Measurements from ENCODE around the gene C3orf22. TPM values are rescaled to one million over a fixed set of nuclear protein-coding genes. Genes with fewer than 3 reads are reported as not detected.
A peak's percentile ranks its signal among the peaks of the same experiment; 100 is the strongest.

The C3orf22 gene
- total RNA-seq, 2 experiments from 2014 or later = not detected

- Histone ChIP-seq H3K27me3 (ENCODE audit: control insufficient read depth in 1 of 2, insufficient read depth in 2 of 2, low read length in 2 of 2) (no peaks in the 10 kb centered on the region), H3K36me3 (ENCODE audit: insufficient read depth, low read length) (no peaks in the 10 kb centered on the region), H3K4me1 (ENCODE audit: insufficient read depth, low read length) (no peaks in the 10 kb centered on the region), H3K9me3 (ENCODE audit: control insufficient read depth in 1 of 2, insufficient read depth in 1 of 2, low read length in 2 of 2) (no peaks in the 10 kb centered on the region), H3K4me3 (ENCODE audit: low read length) (no peak overlapping the region), H3K27ac (ENCODE audit: low read depth in 1 of 2, low read length in 2 of 2) (no peak overlapping the region)
- no peaks in the 10 kb centered on the region for H3K4me1 Mint-ChIP-seq (ENCODE audit: low read depth)
- no peak overlapping the region for H3K4me3 Mint-ChIP-seq
- ChIA-PET CTCF (interaction anchor here (0.9 kb wide), 1 partner anchor 11 kb away, joined by 4 read pairs; no protein-coding TSS in a partner anchor), POLR2A (no interaction called here)
- intact Hi-C loops (cut with DNase I, micrococcal nuclease) = no loop called here
- ATAC-seq (ENCODE audit: poor library complexity) = no peak
- no peak overlapping the region for H3K27ac Mint-ChIP-seq
- H3K27me3 Mint-ChIP-seq = peaks cover 6% of the 10 kb centered on the region
- no peaks in the 10 kb centered on the region for H3K36me3 Mint-ChIP-seq (ENCODE audit: low read depth)
- no peaks in the 10 kb centered on the region for H3K9me3 Mint-ChIP-seq
- no peak for DNase-seq
- TF ChIP-seq CTCF (IDR thresholded peaks at IDR 0.05) = no peak
These were observed 25.2 kb downstream of the C3orf22 start for GRCh38 chr3:126533506-126533905.

GRCh38 chr3:126531051-126531330 is 27.7 kb downstream of the C3orf22 start:
- ChIA-PET CTCF (no interaction called here), POLR2A (no interaction called here)
- Mint-ChIP-seq H3K27ac (no peak overlapping the region), H3K9me3 (no peaks in the 10 kb centered on the region), H3K27me3 (peaks cover 7% of the 10 kb centered on the region), H3K4me3 (no peak overlapping the region), H3K4me1 (ENCODE audit: low read depth) (no peaks in the 10 kb centered on the region), H3K36me3 (ENCODE audit: low read depth) (no peaks in the 10 kb centered on the region)
- no peaks in the 10 kb centered on the region for H3K36me3 ChIP-seq (ENCODE audit: insufficient read depth, low read length)
- intact Hi-C loops (cut with DNase I, micrococcal nuclease) = no loop called here
- DNase-seq (no peak), ATAC-seq (ENCODE audit: poor library complexity) (no peak)
- H3K27ac ChIP-seq (ENCODE audit: low read depth in 1 of 2, low read length in 2 of 2) = no peak overlapping the region
- H3K27me3 ChIP-seq (ENCODE audit: control insufficient read depth in 1 of 2, insufficient read depth in 2 of 2, low read length in 2 of 2) = no peaks in the 10 kb centered on the region
- no peak overlapping the region for H3K4me3 ChIP-seq (ENCODE audit: low read length)
- no peaks in the 10 kb centered on the region for H3K9me3 ChIP-seq (ENCODE audit: control insufficient read depth in 1 of 2, insufficient read depth in 1 of 2, low read length in 2 of 2)
- H3K4me1 ChIP-seq (ENCODE audit: insufficient read depth, low read length) = no peaks in the 10 kb centered on the region
- no peak for TF ChIP-seq CTCF (IDR thresholded peaks at IDR 0.05)

- no peaks in the 10 kb centered on the region for H3K9me3 Mint-ChIP-seq
- no peak overlapping the region for H3K4me3 Mint-ChIP-seq
- TF ChIP-seq CTCF (IDR thresholded peaks at IDR 0.05) = no peak
- ATAC-seq (ENCODE audit: poor library complexity) = no peak
- no peaks in the 10 kb centered on the region for H3K4me1 Mint-ChIP-seq (ENCODE audit: low read depth)
- Histone ChIP-seq H3K27ac (ENCODE audit: low read depth in 1 of 2, low read length in 2 of 2) (no peak overlapping the region), H3K36me3 (ENCODE audit: insufficient read depth, low read length) (no peaks in the 10 kb centered on the region), H3K9me3 (ENCODE audit: control insufficient read depth in 1 of 2, insufficient read depth in 1 of 2, low read length in 2 of 2) (no peaks in the 10 kb centered on the region), H3K27me3 (ENCODE audit: control insufficient read depth in 1 of 2, insufficient read depth in 2 of 2, low read length in 2 of 2) (peaks cover 0 to 2% of the 10 kb centered on the region in 2 experiments), H3K4me3 (ENCODE audit: low read length) (no peak overlapping the region), H3K4me1 (ENCODE audit: insufficient read depth, low read length) (no peaks in the 10 kb centered on the region)
- intact Hi-C loops (cut with DNase I, micrococcal nuclease) = no loop called here
- POLR2A ChIA-PET = no interaction called here
- peak in 1 of 14 experiments; percentile 20 for DNase-seq
- H3K27ac Mint-ChIP-seq = no peak overlapping the region
- CTCF ChIA-PET = no interaction called here
- no peaks in the 10 kb centered on the region for H3K36me3 Mint-ChIP-seq (ENCODE audit: low read depth)
- peaks cover 10% of the 10 kb centered on the region for H3K27me3 Mint-ChIP-seq
These were observed 28.3 kb downstream of the C3orf22 start for GRCh38 chr3:126530171-126531050.

Data from CD4-positive, alpha-beta T cell (primary cell).